ENCODE measurements around the gene SORCS1. TPM values are rescaled to one million over a fixed set of nuclear protein-coding genes. Genes with fewer than 3 reads are reported as not detected.

SORCS1 gene
- total RNA-seq, 4 donors from 2014 or later, result 0.26 to 9.4 (median 3.8) TPM

GRCh38 chr10:107122703-107123102, 41.8 kb downstream of the SORCS1 start:
- H3K4me3 ChIP-seq, result no peak overlapping the region
- no peaks in the 10 kb centered on the region for H3K27me3 ChIP-seq
- no peaks in the 10 kb centered on the region for H3K4me1 ChIP-seq
- no peak for TF ChIP-seq CTCF (IDR thresholded peaks at IDR 0.05)
- no peak for TF ChIP-seq POLR2A (IDR thresholded peaks at IDR 0.05)
- no peak for DNase-seq
- intact Hi-C loops (cut with DNase I; ENCODE audit: low total_unique reads), result no loop called here
- H3K27ac ChIP-seq, result no peak overlapping the region
- H3K9me3 ChIP-seq, result no peaks in the 10 kb centered on the region
- no peaks in the 10 kb centered on the region for H3K36me3 ChIP-seq

GRCh38 chr10:107118866-107119265, 45.6 kb downstream of the SORCS1 start:
- H3K27me3 ChIP-seq, result no peaks in the 10 kb centered on the region
- intact Hi-C loops (cut with DNase I; ENCODE audit: low total_unique reads), result no loop called here
- no peaks in the 10 kb centered on the region for H3K4me1 ChIP-seq
- no peak for DNase-seq
- no peaks in the 10 kb centered on the region for H3K9me3 ChIP-seq
- TF ChIP-seq CTCF (IDR thresholded peaks at IDR 0.05) (no peak), POLR2A (IDR thresholded peaks at IDR 0.05) (no peak)
- H3K27ac ChIP-seq, result no peak overlapping the region
- H3K36me3 ChIP-seq, result no peaks in the 10 kb centered on the region
- no peak overlapping the region for H3K4me3 ChIP-seq

GRCh38 chr10:107104026-107104652, 60.4 kb downstream of the SORCS1 start:
- Histone ChIP-seq H3K27me3 (no peaks in the 10 kb centered on the region), H3K9me3 (no peaks in the 10 kb centered on the region), H3K4me3 (no peak overlapping the region), H3K36me3 (no peaks in the 10 kb centered on the region), H3K27ac (no peak overlapping the region), H3K4me1 (no peaks in the 10 kb centered on the region)
- intact Hi-C loops (cut with DNase I; ENCODE audit: low total_unique reads), result no loop called here
- no peak for DNase-seq
- TF ChIP-seq POLR2A (IDR thresholded peaks at IDR 0.05) (no peak), CTCF (IDR thresholded peaks at IDR 0.05) (no peak)

- DNase-seq, result no peak
- intact Hi-C loops (cut with DNase I; ENCODE audit: low total_unique reads), result no loop called here
- Histone ChIP-seq H3K9me3 (no peaks in the 10 kb centered on the region), H3K27me3 (no peaks in the 10 kb centered on the region), H3K4me3 (no peak overlapping the region), H3K27ac (no peak overlapping the region), H3K36me3 (no peaks in the 10 kb centered on the region), H3K4me1 (no peaks in the 10 kb centered on the region)
- no peak for TF ChIP-seq POLR2A (IDR thresholded peaks at IDR 0.05)
- no peak for TF ChIP-seq CTCF (IDR thresholded peaks at IDR 0.05)
These were observed 61.1 kb downstream of the SORCS1 start for GRCh38 chr10:107103174-107104025.

- no peak for TF ChIP-seq CTCF (IDR thresholded peaks at IDR 0.05)
- TF ChIP-seq POLR2A (IDR thresholded peaks at IDR 0.05), result no peak
- intact Hi-C loops (cut with DNase I; ENCODE audit: low total_unique reads), result no loop called here
- Histone ChIP-seq H3K27me3 (no peaks in the 10 kb centered on the region), H3K36me3 (no peaks in the 10 kb centered on the region), H3K27ac (no peak overlapping the region), H3K4me3 (no peak overlapping the region), H3K4me1 (no peaks in the 10 kb centered on the region), H3K9me3 (no peaks in the 10 kb centered on the region)
- no peak for DNase-seq
These were observed 66.2 kb downstream of the SORCS1 start for GRCh38 chr10:107098326-107098725.
